Endometrial microvascular endothelial cells (primary cell): Measurements from ENCODE around the gene PRKCG. TPM values are rescaled to one million over a fixed set of nuclear protein-coding genes. Genes with fewer than 3 reads are reported as not detected.
"Not testable (repeated sequence)": the region's sequence is repeated elsewhere in the genome, so short reads cannot be mapped to it uniquely, and the experiment has no call there.

ENCODE experiments used
- in situ Hi-C: cut with HindIII; loops from 2 replicates; pipeline ENCODE4 v1.10.0; 2017; ENCODE audit warnings: low sequenced_read_pairs, low pct_unique_long_range_greater_than_20kb; ENCODE audit errors: inconsistent ontology term
- total RNA-seq: library from RNA; depleted of rRNA; stranded (reverse); fragments of >200 nt; gene quantifications from one replicate; pipeline ENCODE4 v1.2.3, GENCODE V29; 2015; ENCODE audit errors: inconsistent ontology term

The PRKCG gene
- total RNA-seq, 1 donor from 2014 or later, result not detected

DNA sequence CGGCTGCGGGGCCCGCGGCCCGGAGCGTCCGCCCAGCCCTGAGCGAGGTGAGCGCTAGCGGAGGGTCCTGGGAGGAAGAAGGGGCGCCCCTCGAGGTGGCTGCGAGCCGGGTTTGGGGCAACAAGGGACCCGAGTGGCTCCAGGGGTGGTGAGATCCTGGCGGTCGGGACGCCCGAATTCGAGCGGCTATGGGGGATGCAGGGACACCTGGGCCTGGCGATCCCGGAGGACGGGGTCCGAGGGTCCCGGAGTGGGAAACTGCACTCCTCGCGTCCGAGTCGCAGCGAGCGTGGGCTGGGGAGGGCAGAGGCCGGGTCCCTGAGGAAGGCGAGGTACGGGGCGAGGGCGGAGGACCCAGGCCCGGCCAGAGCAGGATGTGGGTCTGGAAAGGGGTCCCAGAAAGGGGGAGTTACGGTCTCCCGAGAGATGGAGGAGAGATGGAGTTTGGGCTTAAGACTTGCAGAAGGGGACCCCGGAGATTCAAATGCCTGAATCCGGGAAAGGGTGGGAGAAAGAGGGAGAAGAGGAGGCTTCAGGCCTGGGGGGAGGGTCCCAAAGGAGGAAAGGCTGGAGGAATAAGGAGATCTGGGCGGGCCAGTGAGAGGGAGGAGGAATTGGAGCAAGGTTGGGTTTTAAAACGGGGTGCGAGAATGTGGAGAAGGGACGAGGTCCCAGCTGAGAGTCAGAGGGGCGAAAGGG lies 27.6 kb downstream of the PRKCG start:
- in situ Hi-C loops, result loop anchor here (10.0 to 25.0 kb wide), 2 partner anchors 45 to 128 kb away; no protein-coding TSS in a partner anchor

DNA sequence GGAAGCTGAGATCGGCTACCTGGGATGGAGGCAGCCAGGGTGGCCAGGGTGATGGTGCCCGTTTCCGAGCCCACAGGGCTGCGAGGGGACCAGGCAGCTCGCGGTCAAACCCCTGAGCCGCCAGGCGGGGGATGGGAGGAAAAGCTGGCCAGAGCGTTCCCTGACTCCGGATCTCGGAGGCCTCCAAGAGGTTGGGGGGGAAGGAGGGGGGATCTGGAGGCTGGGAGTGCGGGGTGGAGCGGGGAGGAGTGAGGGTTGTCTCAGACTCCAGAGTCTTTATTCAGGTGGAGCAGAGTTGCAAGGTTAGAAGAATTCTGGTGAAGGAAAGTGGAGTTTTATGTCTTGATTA lies 28.1 kb downstream of the PRKCG start:
- in situ Hi-C loops, result loop anchor here (25.0 kb wide), 1 partner anchor 127 kb away; no protein-coding TSS in a partner anchor

DNA sequence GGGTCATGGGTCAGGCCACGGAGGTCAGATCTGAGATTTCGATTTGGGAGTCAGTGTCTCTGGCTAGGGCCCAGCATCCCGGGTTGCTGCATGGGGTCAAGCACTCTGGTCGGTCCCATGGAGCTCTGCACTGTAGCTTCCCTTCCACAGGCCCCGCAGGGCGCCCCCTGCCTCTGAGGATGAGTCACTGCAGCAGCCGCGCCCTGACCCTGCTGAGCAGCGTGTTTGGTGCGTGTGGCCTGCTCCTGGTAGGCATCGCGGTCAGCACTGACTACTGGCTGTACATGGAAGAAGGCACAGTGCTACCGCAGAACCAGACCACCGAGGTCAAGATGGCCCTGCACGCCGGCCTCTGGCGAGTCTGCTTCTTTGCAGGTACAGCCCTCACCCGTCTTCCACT lies 30.7 kb downstream of the PRKCG start:
- in situ Hi-C loops, result loop anchor here (25.0 kb wide), 1 partner anchor 125 kb away; no protein-coding TSS in a partner anchor

DNA sequence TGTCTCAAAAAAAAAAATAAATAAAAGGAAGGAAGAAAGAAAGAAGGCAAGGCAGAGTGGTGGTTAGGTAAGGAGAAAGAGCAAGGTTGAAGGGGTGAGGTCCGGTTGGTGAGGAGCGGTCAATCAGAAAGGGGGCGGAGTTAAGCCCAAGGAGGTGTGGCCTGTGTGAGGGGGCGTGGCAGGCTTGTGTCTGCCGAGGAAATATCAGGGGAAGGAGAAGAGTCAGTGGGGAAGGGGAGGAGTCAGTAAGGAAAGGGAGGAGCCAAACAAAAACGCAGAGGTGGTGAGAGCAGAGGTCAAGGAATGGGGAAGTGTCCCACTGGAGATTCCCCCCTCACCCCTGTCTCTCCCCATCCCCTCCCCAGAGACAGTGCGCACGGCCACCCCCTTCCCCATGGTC lies 33.0 kb downstream of the PRKCG start:
- in situ Hi-C loops, result loop anchor here (25.0 kb wide), 1 partner anchor 122 kb away; no protein-coding TSS in a partner anchor

DNA sequence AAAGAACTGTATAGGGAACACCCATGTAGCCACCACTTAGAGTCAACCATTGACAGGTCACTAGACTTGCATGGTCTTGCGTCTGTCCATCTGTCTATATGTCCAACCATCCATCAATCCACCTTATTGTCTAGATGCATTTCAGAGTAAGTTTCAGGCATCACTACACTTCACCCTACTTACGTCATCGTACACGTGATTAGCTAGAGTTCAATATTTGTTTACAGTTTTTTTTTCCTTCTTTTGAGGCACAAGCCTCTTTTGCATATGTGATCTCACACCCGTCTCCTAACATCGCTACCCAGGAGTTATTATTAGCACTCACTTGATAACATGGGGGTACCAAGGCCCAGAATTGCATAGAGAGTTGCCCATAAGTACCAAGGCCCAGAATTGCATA lies 34.0 kb downstream of the PRKCG start:
- in situ Hi-C loops, result loop anchor here (25.0 kb wide), 1 partner anchor 121 kb away; no protein-coding TSS in a partner anchor

DNA sequence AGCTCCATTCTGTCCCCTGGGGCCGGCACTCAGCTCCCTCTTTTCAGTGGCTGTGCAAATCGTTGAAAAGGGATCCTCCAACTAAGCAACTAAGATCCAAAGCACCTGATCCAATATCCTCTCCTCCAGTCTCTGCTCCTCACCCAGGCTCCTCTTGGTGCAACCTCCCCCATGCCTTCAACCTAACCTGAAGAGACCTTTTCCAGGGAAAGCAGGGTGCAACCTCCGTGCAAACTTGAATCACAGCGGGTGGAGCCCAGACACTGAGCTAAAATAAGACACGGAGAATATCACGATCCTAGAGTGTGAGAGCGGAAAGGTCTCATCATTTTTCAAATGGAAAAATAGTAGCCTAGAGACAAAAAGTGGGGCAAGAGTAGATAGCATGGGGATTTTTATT lies 35.4 kb downstream of the PRKCG start:
- in situ Hi-C loops, result loop anchor here (25.0 kb wide), 1 partner anchor 120 kb away; no protein-coding TSS in a partner anchor

DNA sequence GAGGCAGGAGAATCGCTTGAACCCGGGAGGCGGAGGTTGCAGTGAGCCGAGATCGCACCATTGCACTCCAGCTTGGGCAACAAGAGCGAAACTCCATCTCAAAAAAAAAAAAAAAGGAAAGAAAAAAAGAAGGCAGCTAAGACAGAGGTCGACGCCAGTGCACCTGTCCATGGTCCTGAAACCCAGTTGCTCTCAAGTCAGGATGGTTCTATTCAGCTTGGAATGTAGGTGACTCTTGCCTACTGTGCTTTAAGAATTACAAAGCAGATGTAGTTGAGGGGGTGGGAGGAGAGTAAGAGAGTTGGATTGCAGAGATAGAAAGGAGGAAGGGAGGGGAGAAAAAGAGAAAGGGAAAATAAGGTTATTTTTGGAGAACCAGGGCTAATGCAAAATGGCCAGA lies 45.7 kb downstream of the PRKCG start:
- in situ Hi-C loops, result no loop called here

DNA sequence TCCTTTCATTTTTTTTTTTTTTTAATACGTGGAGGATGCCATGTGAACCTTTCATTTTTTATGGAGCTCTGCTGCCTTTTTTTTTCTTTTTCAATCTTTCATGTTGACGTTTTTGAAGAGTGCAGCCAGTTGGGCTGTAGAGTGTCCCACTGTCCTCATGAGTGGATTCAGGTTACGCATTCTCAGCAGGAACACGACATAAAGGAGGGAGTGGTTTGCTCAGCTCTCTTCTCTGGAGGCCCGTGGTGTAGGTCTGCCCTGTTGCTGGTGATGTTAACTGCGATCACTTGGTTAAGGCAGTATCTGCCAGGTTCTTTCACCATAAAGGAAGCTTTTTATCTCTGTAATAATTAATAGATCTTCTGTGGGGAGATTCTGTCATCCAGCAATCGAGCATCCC lies 54.0 kb downstream of the PRKCG start:
- in situ Hi-C loops, result no loop called here

DNA sequence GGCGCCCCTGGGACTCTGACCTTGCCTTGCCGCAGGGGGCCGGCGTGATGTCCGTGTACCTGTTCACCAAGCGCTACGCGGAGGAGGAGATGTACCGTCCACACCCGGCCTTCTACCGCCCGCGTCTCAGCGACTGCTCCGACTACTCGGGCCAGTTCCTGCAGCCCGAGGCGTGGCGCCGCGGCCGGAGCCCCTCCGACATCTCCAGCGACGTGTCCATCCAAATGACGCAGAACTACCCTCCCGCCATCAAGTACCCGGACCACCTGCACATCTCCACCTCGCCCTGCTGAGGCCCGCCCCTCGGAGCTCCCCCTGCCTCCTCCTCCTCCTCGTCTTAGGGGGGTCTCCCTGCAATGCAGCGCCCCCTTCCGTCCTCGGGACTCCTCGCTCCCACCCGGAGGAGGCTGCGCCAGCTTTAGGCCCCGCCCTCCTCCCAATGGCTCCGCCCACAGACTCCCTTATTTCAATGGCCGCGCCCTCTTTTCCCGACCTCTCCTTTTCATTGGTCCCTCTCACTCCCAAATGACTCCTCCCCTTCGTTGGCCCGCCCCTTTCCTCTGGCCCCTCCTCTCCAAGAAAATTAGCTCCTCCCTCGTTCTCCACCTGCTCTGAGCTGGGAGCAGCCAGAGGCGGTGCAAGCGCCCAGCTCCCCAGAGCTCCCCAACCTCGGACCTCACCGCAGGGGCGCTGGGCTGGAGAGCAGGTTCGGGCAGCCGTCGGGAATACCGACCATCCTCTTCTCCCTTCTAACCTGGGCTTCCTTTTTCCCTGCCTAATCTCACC lies 60.2 kb downstream of the PRKCG start:
- in situ Hi-C loops, result no loop called here

DNA sequence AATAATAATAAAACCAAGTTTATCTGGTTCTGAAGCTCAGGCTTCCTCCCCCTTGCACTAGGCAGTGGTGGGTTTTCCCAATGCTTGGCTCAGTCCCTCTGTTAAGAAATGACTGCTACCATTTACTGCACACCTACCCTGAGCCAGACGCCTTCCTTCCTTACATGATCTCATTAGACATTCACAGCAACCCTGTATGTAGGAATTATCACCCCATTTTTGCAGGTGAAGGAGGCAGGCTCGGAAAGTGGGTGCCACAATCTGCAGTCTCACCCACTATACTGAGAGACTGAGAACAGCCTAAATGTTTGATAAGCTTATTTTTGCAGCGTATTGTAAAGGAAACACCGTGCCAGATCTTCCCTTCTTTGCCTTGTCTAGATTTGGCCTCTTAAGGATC lies 62.4 kb downstream of the PRKCG start:
- in situ Hi-C loops, result no loop called here

DNA sequence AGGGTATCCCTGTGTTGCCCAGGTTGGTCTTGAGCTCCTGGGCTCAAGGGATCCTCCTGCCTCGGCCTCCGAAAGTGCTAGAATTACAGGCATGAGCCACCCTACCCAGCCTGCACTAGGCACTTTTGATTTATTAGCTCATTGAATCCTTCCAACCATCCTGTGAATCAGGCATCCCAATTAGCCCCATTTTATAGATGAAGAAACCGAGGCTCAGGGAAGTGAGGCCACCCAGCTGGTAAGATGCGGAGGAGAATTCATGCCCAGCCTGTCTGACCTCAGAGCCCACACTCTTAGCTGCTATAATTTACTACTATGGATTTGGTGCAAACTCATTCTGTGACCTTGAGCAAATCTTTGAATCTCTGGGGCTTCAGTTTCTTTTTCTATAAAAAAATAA lies 62.9 kb downstream of the PRKCG start:
- in situ Hi-C loops, result no loop called here

DNA sequence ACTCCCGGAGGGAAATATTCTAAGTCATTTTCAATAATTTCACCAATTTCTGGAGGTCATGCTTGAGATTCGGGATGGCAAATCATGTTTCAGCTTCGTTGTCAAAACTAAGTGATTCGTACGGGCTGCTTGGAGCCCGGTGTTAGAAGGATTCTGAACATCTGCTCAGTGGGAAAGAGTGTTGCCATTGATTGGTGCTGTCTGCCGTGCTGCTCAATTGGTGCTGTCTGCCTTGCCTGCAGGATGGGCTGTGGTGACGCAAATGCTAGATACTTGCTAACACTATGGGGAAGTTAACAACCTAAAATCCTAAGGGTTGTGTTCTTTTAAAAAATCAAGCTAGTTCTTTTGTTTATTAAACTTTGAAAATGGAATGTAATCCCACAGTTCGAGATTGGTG lies 63.4 kb downstream of the PRKCG start:
- in situ Hi-C loops, result no loop called here

DNA sequence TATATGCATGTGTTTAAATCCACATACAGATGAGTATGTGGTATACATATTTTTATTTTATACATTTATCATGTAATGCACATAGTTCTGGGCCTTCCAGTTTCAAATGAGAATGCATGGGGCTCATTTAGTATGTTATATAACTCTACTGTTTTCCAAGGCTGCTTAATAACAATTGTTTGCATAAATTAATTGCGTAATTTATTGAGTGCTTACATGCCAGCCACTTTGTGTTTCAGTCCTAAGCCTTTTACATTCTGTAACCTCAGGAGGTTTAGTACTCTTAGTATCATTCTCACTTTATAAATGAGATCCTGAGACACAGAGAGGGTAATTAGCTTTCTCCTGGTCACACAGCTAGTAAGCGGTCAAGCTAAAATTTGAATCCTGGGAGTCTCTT lies 64.0 kb downstream of the PRKCG start:
- in situ Hi-C loops, result no loop called here

DNA sequence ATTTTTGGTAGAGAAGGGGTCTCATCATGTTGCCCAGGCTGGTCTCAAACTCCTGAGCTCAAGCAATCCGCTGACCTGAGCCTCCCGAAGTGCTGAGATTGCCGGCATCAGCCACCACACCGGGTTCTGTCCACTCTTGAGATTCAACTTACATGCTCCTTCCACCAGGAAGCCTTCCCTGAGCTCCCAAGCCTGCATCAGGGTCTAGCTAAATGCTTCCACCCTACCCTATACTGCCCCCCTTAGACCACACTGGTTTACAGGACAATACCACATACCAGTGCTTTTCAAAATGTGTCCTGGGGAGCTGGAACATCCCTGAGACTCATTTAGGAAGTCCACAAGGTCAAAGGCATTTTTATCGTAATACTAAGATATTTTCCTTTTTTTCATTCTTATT lies 65.6 kb downstream of the PRKCG start:
- in situ Hi-C loops, result no loop called here

DNA sequence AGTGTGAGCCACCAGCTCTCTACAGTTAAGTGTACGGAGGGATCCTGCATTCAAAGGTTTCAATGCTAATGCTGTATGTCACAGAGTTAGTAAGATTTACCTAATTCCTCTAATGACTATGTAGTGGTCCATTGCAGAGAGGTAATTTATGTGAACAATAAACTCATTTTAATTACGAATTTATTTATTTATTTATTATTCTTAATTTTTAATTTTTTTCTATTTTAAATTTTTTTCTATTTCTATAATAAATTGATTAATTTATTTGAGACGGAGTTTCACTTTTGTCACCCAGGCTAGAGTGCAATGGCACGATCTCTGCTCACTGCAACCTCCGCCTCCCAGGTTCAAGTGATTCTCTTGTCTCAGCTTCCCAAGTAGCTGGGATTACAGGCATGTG lies 66.6 kb downstream of the PRKCG start:
- in situ Hi-C loops, result not testable (repeated sequence)

DNA sequence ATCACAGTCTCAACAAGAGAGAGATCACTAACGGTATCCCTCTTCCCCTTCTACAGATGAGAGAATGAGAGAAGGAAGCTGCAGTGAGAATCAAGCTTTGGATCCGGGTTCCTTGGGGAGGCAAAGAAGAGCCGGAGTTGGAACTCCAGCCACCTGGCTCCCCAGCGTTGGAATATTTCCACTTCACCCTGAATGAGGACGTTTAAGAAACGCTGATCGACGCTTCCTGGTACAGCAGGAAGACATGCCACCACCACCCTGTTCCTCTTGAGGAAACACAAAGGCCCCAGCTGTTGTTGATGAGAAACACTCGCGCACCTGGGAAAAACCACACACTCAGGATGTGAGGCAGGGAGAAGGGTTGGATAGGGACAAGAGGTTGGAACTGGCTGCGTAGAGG lies 69.4 kb downstream of the PRKCG start:
- in situ Hi-C loops, result loop anchor here (10.0 kb wide), 1 partner anchor 47 kb away; the partner anchor contains the start of gene CACNG7

DNA sequence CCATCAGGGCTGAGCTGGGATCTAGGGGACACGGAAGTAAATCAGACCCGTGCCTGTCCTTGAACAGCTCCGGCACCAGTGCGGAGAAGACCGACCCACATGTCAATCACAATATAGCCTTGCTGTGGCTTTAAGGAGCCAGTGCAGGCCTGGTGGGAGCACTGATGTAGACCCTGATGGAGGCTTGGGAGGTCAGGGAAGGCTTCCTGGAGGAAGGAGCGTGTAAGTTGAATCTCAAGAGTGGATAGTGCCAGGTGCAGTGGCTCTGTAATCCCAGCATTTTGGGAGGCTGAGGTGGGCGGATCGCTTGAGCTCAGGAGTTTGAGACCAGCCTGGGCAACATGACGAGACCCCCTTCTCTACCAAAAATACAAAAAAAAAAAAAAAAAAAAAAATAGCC lies 70.0 kb downstream of the PRKCG start:
- in situ Hi-C loops, result loop anchor here (10.0 kb wide), 1 partner anchor 47 kb away; the partner anchor contains the start of gene CACNG7

DNA sequence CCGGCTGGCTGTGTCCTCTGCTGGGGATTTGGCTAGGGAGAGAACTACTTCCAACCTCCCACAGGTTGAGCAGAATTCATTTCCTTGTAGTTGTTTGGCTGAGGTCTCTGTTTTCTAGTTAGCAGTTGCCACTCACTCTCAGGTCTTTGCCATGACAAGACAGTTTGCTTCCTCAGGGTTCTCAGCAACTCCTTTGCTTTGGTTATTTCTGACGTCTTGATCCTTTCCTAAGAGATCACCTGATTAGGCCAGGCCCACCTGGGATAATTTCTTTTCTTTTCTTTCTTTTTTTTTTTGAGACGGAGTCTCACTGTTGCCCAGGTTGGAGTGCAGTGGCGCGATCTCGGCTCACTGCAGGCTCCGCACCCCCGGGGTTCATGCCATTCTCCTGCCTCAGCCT lies 71.4 kb downstream of the PRKCG start:
- in situ Hi-C loops, result loop anchor here (10.0 kb wide), 1 partner anchor 49 kb away; the partner anchor contains the start of gene CACNG7
